ENCODE measurements around the gene LRRC8E.

GRCh38 chr19:7863971-7864689, 24.2 kb upstream of the LRRC8E start:
- TF ChIP-seq CTCF (conservative IDR thresholded peaks at IDR 0.05; ENCODE audit: low read length) (no peak), EZH2phosphoT487 (IDR thresholded peaks at IDR 0.05; ENCODE audit: borderline replicate concordance) (no peak)
